ENCODE data around the gene AK1. TPM values are rescaled to one million over a fixed set of nuclear protein-coding genes. Genes with fewer than 3 reads are reported as not detected.

AK1 gene
- total and polyA plus RNA-seq, 2 donors (not counting 3 experiments of a cell fraction or from before 2014, with no cell fraction given) = 115 to 148 TPM

DNA sequence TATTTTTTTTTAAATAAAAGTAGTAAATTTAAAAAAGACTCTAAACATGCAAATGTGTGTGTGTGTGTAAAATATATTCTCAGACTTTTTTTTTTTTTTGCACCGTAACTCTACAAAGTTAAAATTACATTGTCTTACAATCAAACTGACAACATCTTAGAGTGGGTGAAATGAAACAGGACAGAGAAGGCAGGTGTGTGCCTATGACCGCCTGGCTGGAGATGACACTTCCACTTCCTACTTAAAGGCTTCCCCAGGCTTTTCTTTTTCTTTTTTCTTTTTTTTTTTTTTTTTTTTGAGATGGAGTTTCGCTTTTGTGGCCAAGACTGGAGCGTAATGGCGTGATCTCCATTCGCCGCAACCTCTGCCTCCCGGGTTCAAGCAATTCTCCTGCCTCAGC, 2.7 kb upstream of the AK1 start:
- Histone ChIP-seq H3K9me3 (replicated peaks; ENCODE audit: control insufficient read depth, insufficient read depth, low read length) (no peaks in the 10 kb centered on the region), H3K4me1 (ENCODE audit: control insufficient read depth, extremely low read depth, insufficient read depth, low read length) (peaks cover 22% of the 10 kb centered on the region), H3K4me2 (ENCODE audit: insufficient read depth, low read length) (no peak overlapping the region), H3K27ac (ENCODE audit: insufficient read depth, low read depth, low read length) (no peak overlapping the region), H2AFZ (ENCODE audit: low read depth, low read length) (no peak overlapping the region), H3K9ac (replicated peaks; ENCODE audit: extremely low read depth, insufficient read depth, low read length) (no peak overlapping the region), H4K20me1 (replicated peaks; ENCODE audit: control insufficient read depth, extremely low read depth, insufficient read depth, low read length) (no peaks in the 10 kb centered on the region), H3K9me1 (replicated peaks; ENCODE audit: control insufficient read depth, extremely low read depth, insufficient read depth, low read length) (no peaks in the 10 kb centered on the region), H3K36me3 (ENCODE audit: control insufficient read depth in 2 of 2, extremely low read depth in 1 of 2, insufficient read depth in 2 of 2, low read length in 2 of 2) (no peaks in the 10 kb centered on the region), H3K27me3 (ENCODE audit: control insufficient read depth in 2 of 2, insufficient read depth in 2 of 2, low read length in 2 of 2) (no peaks in the 10 kb centered on the region), H3K79me2 (ENCODE audit: control insufficient read depth, insufficient read depth, low read length) (peaks cover 17% of the 10 kb centered on the region), H3K4me3 (replicated peaks in 1 of 3; ENCODE audit: insufficient read depth in 1 of 3, low read depth in 1 of 3, low read length in 3 of 3) (no peak overlapping the region)
- FAIRE-seq (no peak), DNase-seq (ENCODE audit: low read depth, low spot score) (no peak)
- POLR2A ChIA-PET = no interaction called here
- BruUV-seq (replicated peaks) = no TSS peak
- intact Hi-C loops (cut with micrococcal nuclease) (no loop called here), dilution Hi-C loops (cut with MboI; ENCODE audit: extremely low pct_ligation_motif_present, low sequenced_read_pairs) (no loop called here)
- CTCF ChIA-PET = no interaction called here
- TF ChIP-seq POLR2A (IDR thresholded peaks at IDR 0.05; ENCODE audit: low read depth, low read length) (no peak), EZH2 (IDR thresholded peaks at IDR 0.05; ENCODE audit: borderline replicate concordance, low read depth, low read length, severe bottlenecking) (no peak), POLR2AphosphoS5 (IDR thresholded peaks at IDR 0.05; ENCODE audit: insufficient read depth, low read depth, low read length) (no peak)
- TF ChIP-seq, protein P1, sequence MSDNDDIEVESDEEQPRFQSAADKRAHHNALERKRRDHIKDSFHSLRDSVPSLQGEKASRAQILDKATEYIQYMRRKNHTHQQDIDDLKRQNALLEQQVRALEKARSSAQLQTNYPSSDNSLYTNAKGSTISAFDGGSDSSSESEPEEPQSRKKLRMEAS (IDR thresholded peaks at IDR 0.05; ENCODE audit: insufficient read depth, insufficient read length) = no peak

DNA sequence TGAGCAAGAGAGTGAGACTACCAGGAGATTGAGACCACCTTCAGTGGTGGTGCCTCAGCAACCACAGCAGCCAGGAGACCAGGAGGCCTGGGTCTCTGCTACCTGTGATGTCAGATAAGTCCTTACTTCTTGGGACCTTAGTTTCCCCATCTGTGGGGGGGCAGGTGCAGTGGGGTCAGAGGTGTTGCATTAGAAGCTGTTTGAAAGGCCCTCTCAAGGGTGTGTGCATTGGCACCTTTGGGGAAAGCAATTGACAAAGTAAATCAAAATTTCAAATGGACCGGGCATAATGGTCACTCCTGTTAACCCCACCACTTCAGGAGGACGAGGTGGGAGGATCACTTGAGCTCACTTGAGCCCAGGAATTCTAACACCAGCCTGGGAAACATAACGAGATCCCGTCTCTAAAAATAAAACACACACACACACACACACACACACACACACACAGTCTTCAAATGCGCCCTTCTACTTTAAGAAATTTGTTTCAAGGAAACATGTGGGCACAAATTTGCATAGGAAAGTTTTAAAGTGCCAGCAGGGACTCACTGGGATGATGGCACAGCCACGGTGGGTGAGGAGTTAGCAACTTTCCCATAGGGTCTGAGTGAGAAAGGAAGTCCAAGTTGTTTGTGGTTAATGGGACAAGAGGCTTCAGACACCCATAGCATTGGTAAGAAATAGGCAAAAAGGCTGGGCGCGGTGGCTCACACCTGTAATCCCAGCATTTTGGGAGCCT, 1.3 kb upstream of the AK1 start:
- dilution Hi-C loops (cut with MboI; ENCODE audit: extremely low pct_ligation_motif_present, low sequenced_read_pairs) = no loop called here
- DNase-seq (ENCODE audit: low read depth, low spot score) = no peak
- Histone ChIP-seq H3K9ac (replicated peaks; ENCODE audit: extremely low read depth, insufficient read depth, low read length) (no peak overlapping the region), H4K20me1 (replicated peaks; ENCODE audit: control insufficient read depth, extremely low read depth, insufficient read depth, low read length) (no peaks in the 10 kb centered on the region), H3K4me1 (ENCODE audit: control insufficient read depth, extremely low read depth, insufficient read depth, low read length) (peaks cover 22% of the 10 kb centered on the region), H2AFZ (ENCODE audit: low read depth, low read length) (no peak overlapping the region), H3K4me2 (ENCODE audit: insufficient read depth, low read length) (no peak overlapping the region), H3K9me3 (replicated peaks; ENCODE audit: control insufficient read depth, insufficient read depth, low read length) (no peaks in the 10 kb centered on the region), H3K9me1 (replicated peaks; ENCODE audit: control insufficient read depth, extremely low read depth, insufficient read depth, low read length) (no peaks in the 10 kb centered on the region), H3K4me3 (replicated peaks in 1 of 3; ENCODE audit: insufficient read depth in 1 of 3, low read depth in 1 of 3, low read length in 3 of 3) (no peak overlapping the region), H3K27me3 (ENCODE audit: control insufficient read depth in 2 of 2, insufficient read depth in 2 of 2, low read length in 2 of 2) (no peaks in the 10 kb centered on the region), H3K36me3 (ENCODE audit: control insufficient read depth in 2 of 2, extremely low read depth in 1 of 2, insufficient read depth in 2 of 2, low read length in 2 of 2) (no peaks in the 10 kb centered on the region), H3K27ac (ENCODE audit: insufficient read depth, low read depth, low read length) (no peak overlapping the region), H3K79me2 (ENCODE audit: control insufficient read depth, insufficient read depth, low read length) (peaks cover 18% of the 10 kb centered on the region)
- intact Hi-C loops (cut with micrococcal nuclease) = no loop called here
- no TSS peak for BruUV-seq (replicated peaks)
- no peak for FAIRE-seq
- TF ChIP-seq GATA2 (IDR thresholded peaks at IDR 0.05; ENCODE audit: insufficient read depth, insufficient read length, low read depth, low read length) (no peak), JUN (IDR thresholded peaks at IDR 0.05; ENCODE audit: borderline replicate concordance, insufficient read depth, insufficient read length, low read depth) (no peak), POLR2A (IDR thresholded peaks at IDR 0.05; ENCODE audit: low read depth, low read length) (no peak), EZH2 (IDR thresholded peaks at IDR 0.05; ENCODE audit: borderline replicate concordance, low read depth, low read length, severe bottlenecking) (no peak), MYC (IDR thresholded peaks at IDR 0.05; ENCODE audit: low read depth, low read length) (no peak), POLR2AphosphoS5 (IDR thresholded peaks at IDR 0.05; ENCODE audit: insufficient read depth, low read depth, low read length) (no peak), FOS (IDR thresholded peaks at IDR 0.05; ENCODE audit: borderline replicate concordance, insufficient read depth, low read length) (no peak)
- TF ChIP-seq, protein P1 (IDR thresholded peaks at IDR 0.05; ENCODE audit: insufficient read depth, insufficient read length) = no peak
- TF ChIP-seq, protein P2, sequence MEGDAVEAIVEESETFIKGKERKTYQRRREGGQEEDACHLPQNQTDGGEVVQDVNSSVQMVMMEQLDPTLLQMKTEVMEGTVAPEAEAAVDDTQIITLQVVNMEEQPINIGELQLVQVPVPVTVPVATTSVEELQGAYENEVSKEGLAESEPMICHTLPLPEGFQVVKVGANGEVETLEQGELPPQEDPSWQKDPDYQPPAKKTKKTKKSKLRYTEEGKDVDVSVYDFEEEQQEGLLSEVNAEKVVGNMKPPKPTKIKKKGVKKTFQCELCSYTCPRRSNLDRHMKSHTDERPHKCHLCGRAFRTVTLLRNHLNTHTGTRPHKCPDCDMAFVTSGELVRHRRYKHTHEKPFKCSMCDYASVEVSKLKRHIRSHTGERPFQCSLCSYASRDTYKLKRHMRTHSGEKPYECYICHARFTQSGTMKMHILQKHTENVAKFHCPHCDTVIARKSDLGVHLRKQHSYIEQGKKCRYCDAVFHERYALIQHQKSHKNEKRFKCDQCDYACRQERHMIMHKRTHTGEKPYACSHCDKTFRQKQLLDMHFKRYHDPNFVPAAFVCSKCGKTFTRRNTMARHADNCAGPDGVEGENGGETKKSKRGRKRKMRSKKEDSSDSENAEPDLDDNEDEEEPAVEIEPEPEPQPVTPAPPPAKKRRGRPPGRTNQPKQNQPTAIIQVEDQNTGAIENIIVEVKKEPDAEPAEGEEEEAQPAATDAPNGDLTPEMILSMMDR (IDR thresholded peaks at IDR 0.05; ENCODE audit: extremely low read depth in 1 of 2, insufficient read depth in 1 of 2, low read depth in 1 of 2, low read length in 2 of 2) = no peak
- ChIA-PET CTCF (interaction anchor here (1.8 kb wide), 1 partner anchor 42 kb away, joined by 5 read pairs; no protein-coding TSS in a partner anchor), POLR2A (no interaction called here)

All from endothelial cell of umbilical vein (primary cell).